Activated CD8-positive, alpha-beta T cell treated with anti-CD3 and anti-CD28 coated beads, Interleukin-2, amount 10 ng/mL, durations not matched to agents 7 days and 5 days (primary cell): ENCODE results near the gene PGRMC1. TPM values are rescaled to one million over a fixed set of nuclear protein-coding genes. Genes with fewer than 3 reads are reported as not detected.
A peak's percentile ranks its signal among the peaks of the same experiment; 100 is the strongest.
"Not testable (repeated sequence)": the region's sequence is repeated elsewhere in the genome, so short reads cannot be mapped to it uniquely, and the experiment has no call there.

Experiments used
- ATAC-seq: fragments of 150-1000 bp; cut with Tn5 transposase; one replicate; pipeline ENCODE4 v1.10.0; 2021; ENCODE audit warnings: moderate library complexity
- CTCF ChIA-PET: fragments of 350-600 bp; sonication (Branson Sonifier 250); formaldehyde crosslinking; loops from one replicate; lab custom pipeline; 2021; ENCODE audit warnings: antibody characterized with exemption; lab: Charles Lee
- POLR2A ChIA-PET: fragments of 350-600 bp; sonication (Branson Sonifier 250); formaldehyde crosslinking; loops from one replicate; lab custom pipeline; 2021; ENCODE audit warnings: antibody characterized with exemption; lab: Charles Lee
- DNase-seq: peaks from one replicate; pipeline ENCODE4 v3.0.0-alpha.2; 2020
- H3K27ac Mint-ChIP-seq: one replicate; pipeline ENCODE4 v1.8.0; 2021; ENCODE audit warnings: mild to moderate bottlenecking, mixed read lengths
- H3K27me3 Mint-ChIP-seq: one replicate; pipeline ENCODE4 v1.8.0; 2021; ENCODE audit warnings: low read depth, mixed read lengths
- H3K36me3 Mint-ChIP-seq: one replicate; pipeline ENCODE4 v1.8.0; 2021; ENCODE audit warnings: low read depth, mixed read lengths
- H3K4me1 Mint-ChIP-seq: one replicate; pipeline ENCODE4 v1.8.0; 2021; ENCODE audit warnings: low read depth, mixed read lengths
- H3K4me3 Mint-ChIP-seq: one replicate; pipeline ENCODE4 v1.8.0; 2021; ENCODE audit warnings: mild to moderate bottlenecking, mixed read lengths
- H3K9me3 Mint-ChIP-seq: one replicate; pipeline ENCODE4 v1.8.0; 2022; ENCODE audit warnings: mixed read lengths; ENCODE audit not compliant: insufficient read depth
- total RNA-seq, 2 experiments: library from RNA; stranded (reverse); gene quantifications; one replicate each; pipeline ENCODE4 v1.2.3, GENCODE V29; 2021

Gene PGRMC1
- total RNA-seq, 2 experiments from 2014 or later = 28.7 to 30.3 TPM

- Mint-ChIP-seq H3K27me3 (peaks cover 6% of the 10 kb centered on the region), H3K9me3 (no peaks in the 10 kb centered on the region), H3K4me1 (peaks cover 36% of the 10 kb centered on the region), H3K4me3 (peak overlapping the region; percentile 80), H3K27ac (peak overlapping the region; percentile 90), H3K36me3 (peaks cover 16% of the 10 kb centered on the region)
- ChIA-PET POLR2A (no interaction called here), CTCF (interaction anchor here (0.5 to 2.0 kb wide), 3 partner anchors 17 to 118 kb away, joined by 3 to 7 read pairs (median 3); no protein-coding TSS in a partner anchor)
- DNase-seq (peak; percentile 21), ATAC-seq (peak; percentile 46)
These were observed 807 bp downstream of the PGRMC1 start for GRCh38 chrX:119236623-119237561.

- CTCF ChIA-PET = interaction anchor here (1.0 to 2.0 kb wide), 2 partner anchors 28 to 119 kb away, joined by 3 to 7 read pairs; no protein-coding TSS in a partner anchor
- Mint-ChIP-seq H3K27ac (peak overlapping the region; percentile 90), H3K27me3 (peaks cover 6% of the 10 kb centered on the region), H3K4me1 (peaks cover 38% of the 10 kb centered on the region), H3K36me3 (peaks cover 23% of the 10 kb centered on the region), H3K4me3 (peak overlapping the region; percentile 80), H3K9me3 (no peaks in the 10 kb centered on the region)
- POLR2A ChIA-PET = no interaction called here
- DNase-seq (no peak), ATAC-seq (no peak)
These were observed 1.5 kb downstream of the PGRMC1 start for GRCh38 chrX:119237562-119237942.

GRCh38 chrX:119238557-119238956 is 2.5 kb downstream of the PGRMC1 start:
- ChIA-PET CTCF (interaction anchor here (2.0 kb wide), 1 partner anchor 27 kb away, joined by 7 read pairs; no protein-coding TSS in a partner anchor), POLR2A (no interaction called here)
- DNase-seq (no peak), ATAC-seq (no peak)
- no peaks in the 10 kb centered on the region for H3K9me3 Mint-ChIP-seq
- peaks cover 28% of the 10 kb centered on the region for H3K36me3 Mint-ChIP-seq
- peaks cover 6% of the 10 kb centered on the region for H3K27me3 Mint-ChIP-seq
- no peak overlapping the region for H3K27ac Mint-ChIP-seq
- H3K4me3 Mint-ChIP-seq = peak overlapping the region; percentile 40
- peaks cover 38% of the 10 kb centered on the region for H3K4me1 Mint-ChIP-seq

GRCh38 chrX:119240356-119240755 is 4.3 kb downstream of the PGRMC1 start:
- peaks cover 40% of the 10 kb centered on the region for H3K36me3 Mint-ChIP-seq
- no peaks in the 10 kb centered on the region for H3K27me3 Mint-ChIP-seq
- CTCF ChIA-PET = no interaction called here
- H3K4me3 Mint-ChIP-seq = no peak overlapping the region
- POLR2A ChIA-PET = no interaction called here
- no peak for ATAC-seq
- no peak overlapping the region for H3K27ac Mint-ChIP-seq
- no peak for DNase-seq
- no peaks in the 10 kb centered on the region for H3K9me3 Mint-ChIP-seq
- peaks cover 37% of the 10 kb centered on the region for H3K4me1 Mint-ChIP-seq

- POLR2A ChIA-PET = no interaction called here
- Mint-ChIP-seq H3K36me3 (peaks cover 24% of the 10 kb centered on the region), H3K4me3 (no peak overlapping the region), H3K4me1 (peaks cover 2% of the 10 kb centered on the region), H3K27ac (no peak overlapping the region), H3K27me3 (no peaks in the 10 kb centered on the region), H3K9me3 (no peaks in the 10 kb centered on the region)
- DNase-seq (no peak), ATAC-seq (no peak)
- CTCF ChIA-PET = no interaction called here
These were observed 11.6 kb downstream of the PGRMC1 start for GRCh38 chrX:119247702-119248101.

GRCh38 chrX:119249891-119250290 is 13.8 kb downstream of the PGRMC1 start:
- POLR2A ChIA-PET = interaction anchor here (0.6 kb wide), 1 partner anchor 903 kb away, joined by 3 read pairs; no protein-coding TSS in a partner anchor
- H3K4me3 Mint-ChIP-seq = no peak overlapping the region
- ATAC-seq = no peak
- no peaks in the 10 kb centered on the region for H3K9me3 Mint-ChIP-seq
- peaks cover 13% of the 10 kb centered on the region for H3K36me3 Mint-ChIP-seq
- peaks cover 2% of the 10 kb centered on the region for H3K27me3 Mint-ChIP-seq
- DNase-seq = no peak
- CTCF ChIA-PET = no interaction called here
- H3K27ac Mint-ChIP-seq = no peak overlapping the region
- H3K4me1 Mint-ChIP-seq = peaks cover 3% of the 10 kb centered on the region

GRCh38 chrX:119251386-119251785 is 15.3 kb downstream of the PGRMC1 start:
- Mint-ChIP-seq H3K36me3 (peaks cover 2% of the 10 kb centered on the region), H3K27ac (no peak overlapping the region), H3K4me3 (no peak overlapping the region), H3K27me3 (peaks cover 2% of the 10 kb centered on the region), H3K4me1 (peaks cover 3% of the 10 kb centered on the region), H3K9me3 (no peaks in the 10 kb centered on the region)
- ATAC-seq = no peak
- no peak for DNase-seq
- ChIA-PET CTCF (interaction anchor here (0.7 kb wide), 1 partner anchor 15 kb away, joined by 4 read pairs; no protein-coding TSS in a partner anchor), POLR2A (no interaction called here)

GRCh38 chrX:119252716-119253115 is 16.6 kb downstream of the PGRMC1 start:
- no peak for ATAC-seq
- H3K4me3 Mint-ChIP-seq = no peak overlapping the region

GRCh38 chrX:119266364-119266995 is 30.4 kb downstream of the PGRMC1 start:
- Mint-ChIP-seq H3K9me3 (no peaks in the 10 kb centered on the region), H3K27me3 (peaks cover 18% of the 10 kb centered on the region), H3K27ac (no peak overlapping the region), H3K4me3 (no peak overlapping the region), H3K36me3 (no peaks in the 10 kb centered on the region), H3K4me1 (no peaks in the 10 kb centered on the region)
- ATAC-seq = no peak
- ChIA-PET CTCF (interaction anchor here (0.9 to 2.0 kb wide), 7 partner anchors 9 to 148 kb away, joined by 3 to 12 read pairs (median 4); no protein-coding TSS in a partner anchor), POLR2A (no interaction called here)
- peak; percentile 23 for DNase-seq

More at GRCh38 chrX:119252716-119253115, 16.6 kb downstream of the PGRMC1 start:
- Mint-ChIP-seq H3K9me3 (no peaks in the 10 kb centered on the region), H3K36me3 (peaks cover 2% of the 10 kb centered on the region), H3K27me3 (peaks cover 2% of the 10 kb centered on the region), H3K4me1 (peaks cover 3% of the 10 kb centered on the region), H3K27ac (no peak overlapping the region)
- ChIA-PET POLR2A (no interaction called here), CTCF (no interaction called here)
- no peak for DNase-seq

- ATAC-seq, H3K9me3 Mint-ChIP-seq, H3K4me3 Mint-ChIP-seq, POLR2A ChIA-PET, H3K27ac Mint-ChIP-seq, H3K4me1 Mint-ChIP-seq, DNase-seq, H3K36me3 Mint-ChIP-seq: not testable (repeated sequence)
- peaks cover 18% of the 10 kb centered on the region for H3K27me3 Mint-ChIP-seq
- CTCF ChIA-PET = interaction anchor here (0.6 kb wide), 1 partner anchor 148 kb away, joined by 3 read pairs; no protein-coding TSS in a partner anchor
These were observed 31.0 kb downstream of the PGRMC1 start for GRCh38 chrX:119267115-119267514.

GRCh38 chrX:119272882-119273419 is 36.9 kb downstream of the PGRMC1 start:
- POLR2A ChIA-PET = interaction anchor here (0.6 kb wide), 1 partner anchor 781 kb away, joined by 3 read pairs; no protein-coding TSS in a partner anchor
- DNase-seq = no peak
- no peaks in the 10 kb centered on the region for H3K9me3 Mint-ChIP-seq
- peak overlapping the region; percentile 42 for H3K4me3 Mint-ChIP-seq
- CTCF ChIA-PET = no interaction called here
- H3K4me1 Mint-ChIP-seq = peaks cover 11% of the 10 kb centered on the region
- peaks cover 19% of the 10 kb centered on the region for H3K27me3 Mint-ChIP-seq
- no peak for ATAC-seq
- no peak overlapping the region for H3K27ac Mint-ChIP-seq
- no peaks in the 10 kb centered on the region for H3K36me3 Mint-ChIP-seq
